Measurements from ENCODE around the gene TAMALIN. TPM values are rescaled to one million over a fixed set of nuclear protein-coding genes. Genes with fewer than 3 reads are reported as not detected.

TAMALIN gene
- total and polyA plus RNA-seq, 2 experiments from 2014 or later, result 0.34 to 3.0 TPM

GRCh38 chr12:51985154-51985835 lies 21.5 kb upstream of the TAMALIN start:
- no peaks in the 10 kb centered on the region for H3K9me3 Mint-ChIP-seq

More at GRCh38 chr12:51985154-51985835, 21.5 kb upstream of the TAMALIN start:
- no peaks in the 10 kb centered on the region for H3K9me2 ChIP-seq (ENCODE audit: insufficient read depth)
- no peaks in the 10 kb centered on the region for H3F3A ChIP-seq (replicated peaks; ENCODE audit: low read depth)
- H3K4me2 ChIP-seq, result no peak overlapping the region
- no peaks in the 10 kb centered on the region for H3K4me1 ChIP-seq (ENCODE audit: insufficient read depth)
- no peak overlapping the region for H2AFZ ChIP-seq
- H3K27ac Mint-ChIP-seq, result no peak overlapping the region
- no peaks in the 10 kb centered on the region for H3K36me3 ChIP-seq (ENCODE audit: insufficient read depth)
- no peak overlapping the region for H3K4me3 ChIP-seq
- H3K36me3 Mint-ChIP-seq (ENCODE audit: low read depth), result peaks cover 27% of the 10 kb centered on the region
- H3K27ac ChIP-seq (ENCODE audit: low read depth), result no peak overlapping the region
- no peaks in the 10 kb centered on the region for H3K79me2 ChIP-seq (replicated peaks; ENCODE audit: insufficient read depth)
- DNase-seq (ENCODE audit: low spot score), result no peak
- H4K20me1 ChIP-seq (replicated peaks; ENCODE audit: insufficient read depth), result peaks cover 3% of the 10 kb centered on the region; the same call in 1 of the 2 replicates
- H3K4me1 Mint-ChIP-seq, result no peaks in the 10 kb centered on the region
- ATAC-seq, result no peak
- no peak overlapping the region for H3K4me3 Mint-ChIP-seq
- peaks cover 2% of the 10 kb centered on the region for H3K27me3 Mint-ChIP-seq (ENCODE audit: insufficient read depth, low read depth, poor library complexity)
- no peaks in the 10 kb centered on the region for H3K27me3 ChIP-seq (ENCODE audit: insufficient read depth)
- TF ChIP-seq NANOG (IDR thresholded peaks at IDR 0.05; ENCODE audit: borderline replicate concordance), result no peak
- no peak for TF ChIP-seq EZH2 (IDR thresholded peaks at IDR 0.05; ENCODE audit: low read depth, unreplicated experiment)
- no peak for TF ChIP-seq ZNF331 (CRISPR knock-in tag; IDR thresholded peaks at IDR 0.05; ENCODE audit: low read depth)
- no peak for TF ChIP-seq POLR2AphosphoS5 (IDR thresholded peaks at IDR 0.05; ENCODE audit: low read depth)
- TF ChIP-seq, protein P1, sequence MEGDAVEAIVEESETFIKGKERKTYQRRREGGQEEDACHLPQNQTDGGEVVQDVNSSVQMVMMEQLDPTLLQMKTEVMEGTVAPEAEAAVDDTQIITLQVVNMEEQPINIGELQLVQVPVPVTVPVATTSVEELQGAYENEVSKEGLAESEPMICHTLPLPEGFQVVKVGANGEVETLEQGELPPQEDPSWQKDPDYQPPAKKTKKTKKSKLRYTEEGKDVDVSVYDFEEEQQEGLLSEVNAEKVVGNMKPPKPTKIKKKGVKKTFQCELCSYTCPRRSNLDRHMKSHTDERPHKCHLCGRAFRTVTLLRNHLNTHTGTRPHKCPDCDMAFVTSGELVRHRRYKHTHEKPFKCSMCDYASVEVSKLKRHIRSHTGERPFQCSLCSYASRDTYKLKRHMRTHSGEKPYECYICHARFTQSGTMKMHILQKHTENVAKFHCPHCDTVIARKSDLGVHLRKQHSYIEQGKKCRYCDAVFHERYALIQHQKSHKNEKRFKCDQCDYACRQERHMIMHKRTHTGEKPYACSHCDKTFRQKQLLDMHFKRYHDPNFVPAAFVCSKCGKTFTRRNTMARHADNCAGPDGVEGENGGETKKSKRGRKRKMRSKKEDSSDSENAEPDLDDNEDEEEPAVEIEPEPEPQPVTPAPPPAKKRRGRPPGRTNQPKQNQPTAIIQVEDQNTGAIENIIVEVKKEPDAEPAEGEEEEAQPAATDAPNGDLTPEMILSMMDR (conservative IDR thresholded peaks at IDR 0.05; ENCODE audit: low read depth in 2 of 2), result no peak
- no peak for TF ChIP-seq JUNB (IDR thresholded peaks at IDR 0.05; ENCODE audit: unreplicated experiment)
- TF ChIP-seq ZNF114 (CRISPR knock-in tag; IDR thresholded peaks at IDR 0.05), result no peak
- TF ChIP-seq ETS1 (IDR thresholded peaks at IDR 0.05), result no peak
- TF ChIP-seq CREB1 (CRISPR knock-in tag; IDR thresholded peaks at IDR 0.05; ENCODE audit: low read depth), result no peak
- TF ChIP-seq, protein P2, sequence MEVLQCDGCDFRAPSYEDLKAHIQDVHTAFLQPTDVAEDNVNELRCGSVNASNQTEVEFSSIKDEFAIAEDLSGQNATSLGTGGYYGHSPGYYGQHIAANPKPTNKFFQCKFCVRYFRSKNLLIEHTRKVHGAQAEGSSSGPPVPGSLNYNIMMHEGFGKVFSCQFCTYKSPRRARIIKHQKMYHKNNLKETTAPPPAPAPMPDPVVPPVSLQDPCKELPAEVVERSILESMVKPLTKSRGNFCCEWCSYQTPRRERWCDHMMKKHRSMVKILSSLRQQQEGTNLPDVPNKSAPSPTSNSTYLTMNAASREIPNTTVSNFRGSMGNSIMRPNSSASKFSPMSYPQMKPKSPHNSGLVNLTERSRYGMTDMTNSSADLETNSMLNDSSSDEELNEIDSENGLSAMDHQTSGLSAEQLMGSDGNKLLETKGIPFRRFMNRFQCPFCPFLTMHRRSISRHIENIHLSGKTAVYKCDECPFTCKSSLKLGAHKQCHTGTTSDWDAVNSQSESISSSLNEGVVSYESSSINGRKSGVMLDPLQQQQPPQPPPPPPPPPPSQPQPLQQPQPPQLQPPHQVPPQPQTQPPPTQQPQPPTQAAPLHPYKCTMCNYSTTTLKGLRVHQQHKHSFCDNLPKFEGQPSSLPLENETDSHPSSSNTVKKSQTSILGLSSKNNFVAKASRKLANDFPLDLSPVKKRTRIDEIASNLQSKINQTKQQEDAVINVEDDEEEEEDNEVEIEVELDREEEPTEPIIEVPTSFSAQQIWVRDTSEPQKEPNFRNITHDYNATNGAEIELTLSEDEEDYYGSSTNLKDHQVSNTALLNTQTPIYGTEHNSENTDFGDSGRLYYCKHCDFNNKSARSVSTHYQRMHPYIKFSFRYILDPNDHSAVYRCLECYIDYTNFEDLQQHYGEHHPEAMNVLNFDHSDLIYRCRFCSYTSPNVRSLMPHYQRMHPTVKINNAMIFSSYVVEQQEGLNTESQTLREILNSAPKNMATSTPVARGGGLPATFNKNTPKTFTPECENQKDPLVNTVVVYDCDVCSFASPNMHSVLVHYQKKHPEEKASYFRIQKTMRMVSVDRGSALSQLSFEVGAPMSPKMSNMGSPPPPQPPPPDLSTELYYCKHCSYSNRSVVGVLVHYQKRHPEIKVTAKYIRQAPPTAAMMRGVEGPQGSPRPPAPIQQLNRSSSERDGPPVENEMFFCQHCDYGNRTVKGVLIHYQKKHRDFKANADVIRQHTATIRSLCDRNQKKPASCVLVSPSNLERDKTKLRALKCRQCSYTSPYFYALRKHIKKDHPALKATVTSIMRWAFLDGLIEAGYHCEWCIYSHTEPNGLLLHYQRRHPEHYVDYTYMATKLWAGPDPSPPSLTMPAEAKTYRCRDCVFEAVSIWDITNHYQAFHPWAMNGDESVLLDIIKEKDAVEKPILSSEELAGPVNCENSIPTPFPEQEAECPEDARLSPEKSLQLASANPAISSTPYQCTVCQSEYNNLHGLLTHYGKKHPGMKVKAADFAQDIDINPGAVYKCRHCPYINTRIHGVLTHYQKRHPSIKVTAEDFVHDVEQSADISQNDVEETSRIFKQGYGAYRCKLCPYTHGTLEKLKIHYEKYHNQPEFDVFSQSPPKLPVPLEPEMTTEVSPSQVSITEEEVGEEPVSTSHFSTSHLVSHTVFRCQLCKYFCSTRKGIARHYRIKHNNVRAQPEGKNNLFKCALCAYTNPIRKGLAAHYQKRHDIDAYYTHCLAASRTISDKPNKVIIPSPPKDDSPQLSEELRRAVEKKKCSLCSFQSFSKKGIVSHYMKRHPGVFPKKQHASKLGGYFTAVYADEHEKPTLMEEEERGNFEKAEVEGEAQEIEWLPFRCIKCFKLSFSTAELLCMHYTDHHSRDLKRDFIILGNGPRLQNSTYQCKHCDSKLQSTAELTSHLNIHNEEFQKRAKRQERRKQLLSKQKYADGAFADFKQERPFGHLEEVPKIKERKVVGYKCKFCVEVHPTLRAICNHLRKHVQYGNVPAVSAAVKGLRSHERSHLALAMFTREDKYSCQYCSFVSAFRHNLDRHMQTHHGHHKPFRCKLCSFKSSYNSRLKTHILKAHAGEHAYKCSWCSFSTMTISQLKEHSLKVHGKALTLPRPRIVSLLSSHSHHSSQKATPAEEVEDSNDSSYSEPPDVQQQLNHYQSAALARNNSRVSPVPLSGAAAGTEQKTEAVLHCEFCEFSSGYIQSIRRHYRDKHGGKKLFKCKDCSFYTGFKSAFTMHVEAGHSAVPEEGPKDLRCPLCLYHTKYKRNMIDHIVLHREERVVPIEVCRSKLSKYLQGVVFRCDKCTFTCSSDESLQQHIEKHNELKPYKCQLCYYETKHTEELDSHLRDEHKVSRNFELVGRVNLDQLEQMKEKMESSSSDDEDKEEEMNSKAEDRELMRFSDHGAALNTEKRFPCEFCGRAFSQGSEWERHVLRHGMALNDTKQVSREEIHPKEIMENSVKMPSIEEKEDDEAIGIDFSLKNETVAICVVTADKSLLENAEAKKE (CRISPR knock-in tag; IDR thresholded peaks at IDR 0.05), result no peak
- TF ChIP-seq REST (IDR thresholded peaks at IDR 0.05; ENCODE audit: unreplicated experiment), result no peak
- no peak for TF ChIP-seq EZH2phosphoT487 (IDR thresholded peaks at IDR 0.05; ENCODE audit: unreplicated experiment)
- no peak for TF ChIP-seq STAT1 (IDR thresholded peaks at IDR 0.05; ENCODE audit: unreplicated experiment)
